PC-9 (cell line): ENCODE data around the gene MGAT1.

ENCODE experiments used
- EZH2 ChIP-seq: fragments of 200-600 bp; sonication (generic); IDR thresholded peaks from 2 replicates; pipeline ENCODE4 v1.8.0; 2017; ENCODE audit warnings: antibody characterized with exemption, low read depth
- TF ChIP-seq, protein P1 (sequence below): fragments of 200-600 bp; sonication (generic); conservative IDR thresholded peaks from 2 replicates; pipeline ENCODE4 v1.6.1; 2017; ENCODE audit warnings: mixed run types, antibody characterized with exemption, mild to moderate bottlenecking, moderate library complexity

DNA sequence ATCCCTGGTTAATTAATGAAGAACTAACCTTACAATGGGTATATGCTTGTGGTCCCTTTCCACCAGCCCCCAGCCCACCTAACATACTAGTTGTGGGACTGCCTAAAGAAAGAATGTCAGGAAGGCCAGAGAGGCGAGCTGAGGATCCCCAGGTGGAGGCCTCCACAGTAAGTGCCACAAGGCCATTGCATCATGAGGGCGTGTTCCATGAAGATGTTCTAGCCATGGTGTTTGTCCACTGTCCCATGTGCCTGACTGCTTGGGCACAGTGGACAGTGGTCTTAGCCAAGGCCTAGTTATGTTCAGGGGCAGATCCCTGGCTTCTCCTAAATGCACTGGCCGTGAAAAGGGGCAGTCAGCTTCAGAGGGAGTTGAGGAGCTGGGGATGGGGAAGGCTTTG is 37.3 kb upstream of the MGAT1 start:
- TF ChIP-seq EZH2 = no peak
- TF ChIP-seq, protein P1, sequence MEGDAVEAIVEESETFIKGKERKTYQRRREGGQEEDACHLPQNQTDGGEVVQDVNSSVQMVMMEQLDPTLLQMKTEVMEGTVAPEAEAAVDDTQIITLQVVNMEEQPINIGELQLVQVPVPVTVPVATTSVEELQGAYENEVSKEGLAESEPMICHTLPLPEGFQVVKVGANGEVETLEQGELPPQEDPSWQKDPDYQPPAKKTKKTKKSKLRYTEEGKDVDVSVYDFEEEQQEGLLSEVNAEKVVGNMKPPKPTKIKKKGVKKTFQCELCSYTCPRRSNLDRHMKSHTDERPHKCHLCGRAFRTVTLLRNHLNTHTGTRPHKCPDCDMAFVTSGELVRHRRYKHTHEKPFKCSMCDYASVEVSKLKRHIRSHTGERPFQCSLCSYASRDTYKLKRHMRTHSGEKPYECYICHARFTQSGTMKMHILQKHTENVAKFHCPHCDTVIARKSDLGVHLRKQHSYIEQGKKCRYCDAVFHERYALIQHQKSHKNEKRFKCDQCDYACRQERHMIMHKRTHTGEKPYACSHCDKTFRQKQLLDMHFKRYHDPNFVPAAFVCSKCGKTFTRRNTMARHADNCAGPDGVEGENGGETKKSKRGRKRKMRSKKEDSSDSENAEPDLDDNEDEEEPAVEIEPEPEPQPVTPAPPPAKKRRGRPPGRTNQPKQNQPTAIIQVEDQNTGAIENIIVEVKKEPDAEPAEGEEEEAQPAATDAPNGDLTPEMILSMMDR = no peak
